ENCODE results near the gene CCND1. TPM values are rescaled to one million over a fixed set of nuclear protein-coding genes. Genes with fewer than 3 reads are reported as not detected.
A peak's percentile ranks its signal among the peaks of the same experiment; 100 is the strongest.

The CCND1 gene
- total RNA-seq, 1 experiment from 2014 or later: 372 TPM

- H2BK5ac ChIP-seq (ENCODE audit: insufficient read length, low read length): no peak overlapping the region
- no peaks in the 10 kb centered on the region for H3K4me1 ChIP-seq (ENCODE audit: insufficient read depth, low read length)
- H3K27ac Mint-ChIP-seq: peak overlapping the region in 2 of 3 experiments; percentile 7 to 12; a peak in 2 of 7 replicates
- H3K4ac ChIP-seq (ENCODE audit: low read depth, low read length): no peak overlapping the region
- H3K79me2 ChIP-seq (ENCODE audit: insufficient read depth, low read length): no peaks in the 10 kb centered on the region
- H3K27me3 Mint-ChIP-seq (ENCODE audit: low read depth): no peaks in the 10 kb centered on the region
- no peak overlapping the region for H3K23ac ChIP-seq (ENCODE audit: insufficient read length, low read depth, low read length)
- H2BK120ac ChIP-seq (ENCODE audit: low read depth, low read length, poor library complexity, severe bottlenecking): no peak overlapping the region
- no peak overlapping the region for H3K4me2 ChIP-seq (ENCODE audit: insufficient read depth, insufficient read length, low read length)
- no peak overlapping the region for H3K18ac ChIP-seq (ENCODE audit: insufficient read length, low read depth, low read length)
- H3K14ac ChIP-seq (ENCODE audit: insufficient read depth, low read length): no peak overlapping the region
- H2BK12ac ChIP-seq (ENCODE audit: insufficient read length, low read depth, low read length): no peak overlapping the region
- H2BK20ac ChIP-seq (ENCODE audit: low read depth, low read length, poor library complexity, severe bottlenecking): no peak overlapping the region
- no peak overlapping the region for H3K56ac ChIP-seq (ENCODE audit: insufficient read length, low read depth, low read length)
- no peak overlapping the region for H4K8ac ChIP-seq (replicated peaks; ENCODE audit: insufficient read length, low read depth, low read length)
- no peak overlapping the region for H3T11ph ChIP-seq (ENCODE audit: low read length)
- H3K36me3 Mint-ChIP-seq (ENCODE audit: insufficient read depth in 1 of 3, low read depth in 3 of 3): peaks cover 0 to 38% (median 37%) of the 10 kb centered on the region in 3 experiments; a peak in 6 of 7 replicates
- no peak overlapping the region for H4K5ac ChIP-seq (ENCODE audit: insufficient read length, low read depth, low read length)
- H3K9me3 ChIP-seq (ENCODE audit: control insufficient read depth, low read depth, low read length): no peaks in the 10 kb centered on the region
- TF ChIP-seq CTCF (conservative IDR thresholded peaks at IDR 0.05): no peak
- H4K20me1 ChIP-seq (ENCODE audit: control insufficient read depth, insufficient read depth, insufficient read length): no peaks in the 10 kb centered on the region
- no peak overlapping the region for H3K9ac ChIP-seq (ENCODE audit: extremely low read depth, insufficient read length, low read length)
- H2AFZ ChIP-seq (ENCODE audit: low read length): no peak overlapping the region
- no peak overlapping the region for H4K91ac ChIP-seq (ENCODE audit: insufficient read length, low read depth, low read length)
- H3K9me3 Mint-ChIP-seq: no peaks in the 10 kb centered on the region
- DNase-seq: peak; percentile 39
- no peak overlapping the region for H3K4me3 Mint-ChIP-seq
- H2BK15ac ChIP-seq (ENCODE audit: low read depth, low read length): no peak overlapping the region
- no peaks in the 10 kb centered on the region for H3K23me2 ChIP-seq (ENCODE audit: insufficient read length, low read depth, low read length, poor library complexity, severe bottlenecking)
- no peaks in the 10 kb centered on the region for H3K79me1 ChIP-seq (ENCODE audit: insufficient read depth, low read depth, low read length, poor library complexity, severe bottlenecking)
- WGBS (ENCODE audit: extremely low coverage, insufficient read length, low lambda C conversion rate): no CpG with 5 or more reads among the region's 19 CpGs
- H3K27me3 ChIP-seq (ENCODE audit: insufficient read depth, low read length): no peaks in the 10 kb centered on the region
- no peak overlapping the region for H3K27ac ChIP-seq (ENCODE audit: insufficient read length, low read depth, low read length)
- H3K4me1 Mint-ChIP-seq: peaks cover 33 to 35% of the 10 kb centered on the region in 2 experiments
- no peak overlapping the region for H2AK5ac ChIP-seq (ENCODE audit: insufficient read length, low read length)
Observed at GRCh38 chr11:69655479-69656428, 14.8 kb downstream of the CCND1 start.
